Vagina (tissue), 2 donors: ENCODE results near the gene CHRNA4. TPM values are rescaled to one million over a fixed set of nuclear protein-coding genes. Genes with fewer than 3 reads are reported as not detected.

ENCODE experiments used
- DNase-seq, 2 donors: peaks; one replicate each; pipeline ENCODE4 v3.0.0-alpha.2; 2017; ENCODE audit errors: extremely low spot score in 2 of 2
- H3K27ac ChIP-seq: fragments of 200-600 bp; sonication (generic); one replicate; pipeline ENCODE4 v1.5.1; 2019
- H3K27me3 ChIP-seq: fragments of 200-600 bp; sonication (generic); one replicate; pipeline ENCODE4 v1.5.1; 2019
- H3K36me3 ChIP-seq, 2 donors: fragments of 200-600 bp; sonication (generic); one replicate each; pipeline ENCODE4 v1.5.1; 2017 to 2019
- H3K4me1 ChIP-seq: fragments of 200-600 bp; sonication (generic); one replicate; pipeline ENCODE4 v1.5.1; 2019
- H3K4me3 ChIP-seq, 2 donors: fragments of 200-600 bp; sonication (generic); 1 replicate in 1 of 2; 2 replicates in 1 of 2; pipeline ENCODE4 v1.5.1; 2016 to 2019
- H3K9me3 ChIP-seq: fragments of 200-600 bp; sonication (generic); one replicate; pipeline ENCODE4 v1.5.1; 2019
- CTCF ChIP-seq, 3 experiments: fragments of 450-650 bp in 2 of 3; fragments of 200-600 bp in 1 of 3; sonication (generic) in 1 of 3; IDR thresholded peaks; one replicate each; pipeline ENCODE4 v1.5.1; 2017 to 2019; ENCODE audit warnings: antibody characterized with exemption in 3 of 3, mild to moderate bottlenecking in 2 of 3, moderate library complexity in 2 of 3
- POLR2A ChIP-seq, 2 donors: fragments of 450-650 bp; IDR thresholded peaks; one replicate each; pipeline ENCODE4 v1.6.1; 2017; ENCODE audit warnings: antibody characterized with exemption in 2 of 2, mild to moderate bottlenecking in 2 of 2, moderate library complexity in 2 of 2
- POLR2AphosphoS5 ChIP-seq, 2 donors: sonication (generic); formaldehyde crosslinking; IDR thresholded peaks; one replicate each; pipeline ENCODE4 v1.9.0; 2017; ENCODE audit warnings: antibody characterized with exemption in 2 of 2, mild to moderate bottlenecking in 2 of 2, low read depth in 1 of 2; ENCODE audit not compliant: insufficient read depth in 1 of 2
- intact Hi-C: fragments of 100-400 bp; cut with DNase I; formaldehyde crosslinking; loops from one replicate; pipeline ENCODE4 v1.15.1; 2023
- total RNA-seq: library from RNA; depleted of rRNA; stranded (reverse); fragments of >200 nt; gene quantifications from one replicate; pipeline ENCODE4 v1.2.3, GENCODE V29; 2016

The CHRNA4 gene
- total RNA-seq, 1 donor from 2014 or later: 0.25 TPM

GRCh38 chr20:63396300-63396699, 35.2 kb upstream of the CHRNA4 start:
- Histone ChIP-seq H3K27me3 (no peaks in the 10 kb centered on the region), H3K4me3 (no peak overlapping the region), H3K4me1 (no peaks in the 10 kb centered on the region), H3K27ac (no peak overlapping the region), H3K9me3 (no peaks in the 10 kb centered on the region), H3K36me3 (no peaks in the 10 kb centered on the region)
- no peak for DNase-seq
- TF ChIP-seq POLR2AphosphoS5 (IDR thresholded peaks at IDR 0.05; ENCODE audit: insufficient read depth in 1 of 2, low read depth in 1 of 2): no peak
- TF ChIP-seq POLR2A (IDR thresholded peaks at IDR 0.05): no peak
- no peak for TF ChIP-seq CTCF (IDR thresholded peaks at IDR 0.05)
- intact Hi-C loops: no loop called here

GRCh38 chr20:63395723-63396122, 34.6 kb upstream of the CHRNA4 start:
- TF ChIP-seq CTCF (IDR thresholded peaks at IDR 0.05) (no peak), POLR2AphosphoS5 (IDR thresholded peaks at IDR 0.05; ENCODE audit: insufficient read depth in 1 of 2, low read depth in 1 of 2) (no peak), POLR2A (IDR thresholded peaks at IDR 0.05) (no peak)
- DNase-seq: no peak
- Histone ChIP-seq H3K4me3 (no peak overlapping the region), H3K27me3 (no peaks in the 10 kb centered on the region), H3K4me1 (no peaks in the 10 kb centered on the region), H3K9me3 (no peaks in the 10 kb centered on the region), H3K36me3 (no peaks in the 10 kb centered on the region), H3K27ac (no peak overlapping the region)
- intact Hi-C loops: no loop called here

GRCh38 chr20:63394920-63395455, 33.8 kb upstream of the CHRNA4 start:
- Histone ChIP-seq H3K27me3 (no peaks in the 10 kb centered on the region), H3K4me1 (no peaks in the 10 kb centered on the region), H3K4me3 (no peak overlapping the region), H3K36me3 (no peaks in the 10 kb centered on the region), H3K9me3 (no peaks in the 10 kb centered on the region), H3K27ac (no peak overlapping the region)
- intact Hi-C loops: no loop called here
- DNase-seq: no peak
- TF ChIP-seq POLR2AphosphoS5 (IDR thresholded peaks at IDR 0.05; ENCODE audit: insufficient read depth in 1 of 2, low read depth in 1 of 2): no peak
- TF ChIP-seq POLR2A (IDR thresholded peaks at IDR 0.05): no peak
- no peak for TF ChIP-seq CTCF (IDR thresholded peaks at IDR 0.05)

- Histone ChIP-seq H3K4me3 (no peak overlapping the region), H3K36me3 (no peaks in the 10 kb centered on the region), H3K27ac (no peak overlapping the region), H3K27me3 (no peaks in the 10 kb centered on the region), H3K4me1 (no peaks in the 10 kb centered on the region), H3K9me3 (no peaks in the 10 kb centered on the region)
- intact Hi-C loops: no loop called here
- DNase-seq: no peak
- no peak for TF ChIP-seq POLR2AphosphoS5 (IDR thresholded peaks at IDR 0.05; ENCODE audit: insufficient read depth in 1 of 2, low read depth in 1 of 2)
These were observed 33.1 kb upstream of the CHRNA4 start for GRCh38 chr20:63394069-63394919.

- Histone ChIP-seq H3K9me3 (no peaks in the 10 kb centered on the region), H3K36me3 (no peaks in the 10 kb centered on the region), H3K4me1 (no peaks in the 10 kb centered on the region), H3K27ac (no peak overlapping the region), H3K4me3 (no peak overlapping the region), H3K27me3 (no peaks in the 10 kb centered on the region)
- no peak for TF ChIP-seq CTCF (IDR thresholded peaks at IDR 0.05)
- TF ChIP-seq POLR2A (IDR thresholded peaks at IDR 0.05): no peak
- no peak for TF ChIP-seq POLR2AphosphoS5 (IDR thresholded peaks at IDR 0.05; ENCODE audit: insufficient read depth in 1 of 2, low read depth in 1 of 2)
- no peak for DNase-seq
- intact Hi-C loops: no loop called here
These were observed 32.4 kb upstream of the CHRNA4 start for GRCh38 chr20:63393566-63393965.
